GM10248 (cell line): ENCODE data around the gene SMAD7.

ENCODE experiments used
- CTCF ChIA-PET: fragments of 300-600 bp; sonication (Branson Sonifier 250); formaldehyde crosslinking; extraction: SDS; loops from one replicate; lab custom pipeline; 2021; ENCODE audit warnings: antibody characterized with exemption; lab: Yijun Ruan, JAX
- POLR2A ChIA-PET: fragments of 350-650 bp; sonication (Branson Sonifier 250); formaldehyde crosslinking; extraction: SDS; loops from one replicate; lab custom pipeline; 2020; ENCODE audit warnings: antibody characterized with exemption; lab: Yijun Ruan, JAX
- DNase-seq: peaks from one replicate; pipeline ENCODE4 v3.0.0; 2012; ENCODE audit errors: extremely low spot score
- CTCF ChIP-seq: IDR thresholded peaks from 2 replicates; pipeline ENCODE4 v1.5.1; 2012; ENCODE audit warnings: mild to moderate bottlenecking, low read depth; ENCODE audit errors: extremely low read depth, missing control alignments, control extremely low read depth

SMAD7 gene

GRCh38 chr18:48950536-48951447, at the start of gene SMAD7:
SMAD7 (minus strand) TSS chr18:48950965; CDS start chr18:48950424, 541 bp downstream.
- no peak for TF ChIP-seq CTCF
- ChIA-PET CTCF (interaction anchor here (0.8 to 2.1 kb wide), 4 partner anchors 18 to 172 kb away, joined by 3 to 9 read pairs (median 4); no protein-coding TSS in a partner anchor), POLR2A (interaction anchor here (0.6 kb wide), 1 partner anchor 483 kb away, joined by 4 read pairs; no protein-coding TSS in a partner anchor)
- no peak for DNase-seq

- CTCF ChIA-PET, result interaction anchor here (1.1 kb wide), 1 partner anchor 287 kb away, joined by 4 read pairs; no protein-coding TSS in a partner anchor
- POLR2A ChIA-PET, result no interaction called here
- no peak for DNase-seq
- TF ChIP-seq CTCF, result no peak
Observed at GRCh38 chr18:48999569-48999968, 48.8 kb upstream of the SMAD7 start.

GRCh38 chr18:48997985-48998831, 47.4 kb upstream of the SMAD7 start:
- ChIA-PET CTCF (interaction anchor here (1.1 to 1.4 kb wide), 3 partner anchors 14 to 286 kb away, joined by 3 to 4 read pairs (median 4); no protein-coding TSS in a partner anchor), POLR2A (no interaction called here)
- TF ChIP-seq CTCF, result no peak
- peak; percentile 55 for DNase-seq

GRCh38 chr18:48997681-48997984, 46.9 kb upstream of the SMAD7 start:
- DNase-seq, result no peak
- ChIA-PET CTCF (interaction anchor here (1.3 to 1.4 kb wide), 2 partner anchors 13 to 30 kb away, joined by 3 to 4 read pairs; no protein-coding TSS in a partner anchor), POLR2A (no interaction called here)
- TF ChIP-seq CTCF, result no peak

GRCh38 chr18:48996901-48997463, 46.2 kb upstream of the SMAD7 start:
- CTCF ChIA-PET, result interaction anchor here (1.4 kb wide), 1 partner anchor 29 kb away, joined by 3 read pairs; no protein-coding TSS in a partner anchor
- TF ChIP-seq CTCF, result no peak
- POLR2A ChIA-PET, result no interaction called here
- DNase-seq, result no peak

- no peak for DNase-seq
- ChIA-PET POLR2A (no interaction called here), CTCF (interaction anchor here (1.0 to 1.4 kb wide), 2 partner anchors 12 to 46 kb away, joined by 3 to 5 read pairs; no protein-coding TSS in a partner anchor)
- TF ChIP-seq CTCF, result no peak
Observed at GRCh38 chr18:48996041-48996440, 45.3 kb upstream of the SMAD7 start.
